Fibroblast of skin of right biceps (primary cell): ENCODE measurements around the gene TAGAP.
"Not testable (repeated sequence)": the region's sequence is repeated elsewhere in the genome, so short reads cannot be mapped to it uniquely, and the experiment has no call there.

Experiments
- DNase-seq: peaks from one replicate; pipeline ENCODE4 v3.0.0-alpha.2; 2013

The TAGAP gene

DNA sequence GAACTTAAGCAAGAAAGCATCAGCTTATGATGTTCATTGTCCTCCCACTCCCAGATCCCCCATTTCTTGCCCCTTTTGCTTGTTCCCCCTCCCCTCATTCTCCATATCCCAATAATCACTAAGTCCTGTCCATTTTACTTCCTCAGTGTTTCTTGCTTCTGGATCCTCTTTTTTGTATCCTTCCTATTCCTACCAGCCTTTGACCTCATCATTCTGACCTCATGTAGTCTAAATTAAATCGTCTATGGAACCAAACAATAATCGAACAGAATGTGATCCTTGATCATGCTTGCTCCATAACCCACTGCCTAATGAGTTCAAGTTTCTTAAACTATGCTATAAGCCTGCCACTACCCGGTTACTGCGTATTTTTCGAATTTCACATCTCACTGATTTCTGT lies 39.4 kb downstream of the TAGAP start:
- no peak for DNase-seq

GRCh38 chr6:159004592-159004991 lies 40.2 kb downstream of the TAGAP start:
- DNase-seq: no peak

DNA sequence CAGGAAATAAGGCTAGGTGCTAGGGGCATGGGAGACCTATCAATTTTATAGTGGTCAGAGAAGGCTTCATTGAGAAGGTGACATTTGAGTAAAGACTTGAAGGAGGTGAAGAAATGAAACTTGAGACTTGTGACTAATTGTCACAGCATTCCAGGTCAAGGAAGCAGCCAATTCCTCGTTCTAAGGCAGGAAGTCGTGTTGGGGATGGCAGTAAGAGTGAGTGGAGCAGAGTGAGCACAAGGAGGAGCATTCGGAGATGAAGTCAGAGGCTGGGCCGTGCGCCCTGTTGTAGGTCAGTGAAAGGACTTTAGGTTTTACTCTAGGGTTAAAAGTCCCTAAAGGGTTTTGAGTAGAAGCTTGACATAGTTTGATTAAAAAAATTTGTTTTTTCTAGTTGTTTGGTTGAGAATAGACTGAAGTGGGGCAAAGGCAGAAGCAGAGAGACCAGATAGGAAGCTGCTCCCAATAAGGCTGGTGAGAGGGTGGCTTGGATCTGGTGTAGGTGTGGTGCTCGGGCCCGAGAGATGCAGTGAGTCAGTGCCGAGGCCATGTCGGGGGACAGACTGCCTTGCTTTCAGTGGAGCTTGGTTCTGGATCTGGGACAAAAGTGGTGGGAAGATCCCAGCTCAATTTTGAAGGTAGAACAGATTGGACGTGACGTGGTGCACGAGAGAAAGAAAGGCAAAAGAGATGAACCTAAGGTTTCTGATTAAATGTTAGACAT lies 42.2 kb downstream of the TAGAP start:
- DNase-seq: peak; percentile 56

- DNase-seq: peak; percentile 92
These were observed 45.0 kb downstream of the TAGAP start, which contains the start of gene RSPH3 for GRCh38 chr6:158999666-159000403. RSPH3 (minus strand) TSS chr6:159000202; CDS start chr6:158999550, 652 bp downstream.

- DNase-seq: no peak
These were observed 45.6 kb downstream of the TAGAP start for GRCh38 chr6:158999154-158999665.

DNA sequence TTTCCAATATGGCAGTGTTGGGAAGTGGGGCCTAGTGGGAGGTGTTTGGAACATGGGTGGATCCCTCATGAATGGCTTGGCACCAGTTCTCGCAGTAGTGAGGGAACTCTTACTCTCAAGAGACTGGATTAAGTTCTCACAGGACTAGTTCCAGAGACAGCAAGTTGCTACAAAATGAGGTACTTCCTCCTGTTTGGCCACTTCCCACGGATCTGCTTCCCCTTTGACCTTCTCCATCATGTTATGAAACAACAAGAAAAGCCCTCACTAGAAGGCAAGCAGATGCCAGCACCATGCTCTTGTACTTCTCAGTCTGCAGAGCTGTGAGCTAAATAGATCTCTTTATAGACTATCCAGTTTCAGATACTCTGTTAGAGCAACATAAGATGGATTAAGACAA lies 47.9 kb downstream of the TAGAP start:
- no peak for DNase-seq

GRCh38 chr6:158993639-158994038 lies 51.2 kb downstream of the TAGAP start:
- DNase-seq: no peak

- DNase-seq: no peak
These were observed 53.6 kb downstream of the TAGAP start for GRCh38 chr6:158991017-158991723.

GRCh38 chr6:158989711-158990110 lies 55.1 kb downstream of the TAGAP start:
- DNase-seq: not testable (repeated sequence)

GRCh38 chr6:158988477-158988876 lies 56.3 kb downstream of the TAGAP start:
- no peak for DNase-seq

- DNase-seq: no peak
These were observed 57.1 kb downstream of the TAGAP start for GRCh38 chr6:158987657-158988056.
